Activated T-helper 2 cell treated with anti-CD3 and anti-CD28 coated beads, Interferon-gamma antibody, Interleukin-2, Interleukin-4, amounts not matched to agents 10 μg/mL and 5 μg/mL and 100 μg/mL, durations not matched to agents 14 hours and 24 hours and 36 hours (primary cell): Measurements from ENCODE around the gene MUC4. TPM values are rescaled to one million over a fixed set of nuclear protein-coding genes. Genes with fewer than 3 reads are reported as not detected.

Source experiments
- DNase-seq: peaks from one replicate; pipeline ENCODE4 v3.0.0; 2021; ENCODE audit warnings: low spot score
- H3K27ac Mint-ChIP-seq: one replicate; pipeline ENCODE4 v1.8.0; 2021; ENCODE audit warnings: mixed read lengths
- H3K27me3 Mint-ChIP-seq: one replicate; pipeline ENCODE4 v1.8.0; 2021; ENCODE audit warnings: low read depth, mixed read lengths
- H3K36me3 Mint-ChIP-seq: one replicate; pipeline ENCODE4 v1.8.0; 2021; ENCODE audit warnings: low read depth, mixed read lengths
- H3K4me1 Mint-ChIP-seq: one replicate; pipeline ENCODE4 v1.8.0; 2021; ENCODE audit warnings: low read depth, mixed read lengths
- H3K4me3 Mint-ChIP-seq: one replicate; pipeline ENCODE4 v1.8.0; 2021; ENCODE audit warnings: low read depth, mild to moderate bottlenecking, moderate library complexity, mixed read lengths
- H3K9me3 Mint-ChIP-seq: one replicate; pipeline ENCODE4 v1.8.0; 2021; ENCODE audit warnings: mixed read lengths
- intact Hi-C: fragments of 100-400 bp; cut with micrococcal nuclease; formaldehyde crosslinking; loops from one replicate; pipeline ENCODE4 v1.15.1; 2023
- total RNA-seq: library from RNA; stranded (reverse); gene quantifications from 2 replicates; pipeline ENCODE4 v1.2.3, GENCODE V29; 2022

The MUC4 gene
- 1.3 and 1.4 TPM in 2 replicates for total RNA-seq

GRCh38 chr3:195811756-195812155 is at the start of gene MUC4:
TSS of gene MUC4 (minus strand) at chr3:195811929. CDS start at chr3:195811817, 112 bp downstream.
- DNase-seq: no peak
- Mint-ChIP-seq H3K27me3 (peaks cover 6% of the 10 kb centered on the region), H3K36me3 (no peaks in the 10 kb centered on the region), H3K4me1 (peaks cover 3% of the 10 kb centered on the region), H3K9me3 (no peaks in the 10 kb centered on the region), H3K4me3 (no peak within 1 kb of the TSS), H3K27ac (no peak within 1 kb of the TSS)
- intact Hi-C loops: no loop called here

- intact Hi-C loops: no loop called here
- no peak for DNase-seq
- Mint-ChIP-seq H3K4me3 (no peak overlapping the region), H3K27ac (no peak overlapping the region), H3K9me3 (no peaks in the 10 kb centered on the region), H3K36me3 (peaks cover 9% of the 10 kb centered on the region), H3K27me3 (no peaks in the 10 kb centered on the region), H3K4me1 (peaks cover 5% of the 10 kb centered on the region)
Measured at GRCh38 chr3:195860456-195860855, 48.7 kb upstream of the MUC4 start.

DNA sequence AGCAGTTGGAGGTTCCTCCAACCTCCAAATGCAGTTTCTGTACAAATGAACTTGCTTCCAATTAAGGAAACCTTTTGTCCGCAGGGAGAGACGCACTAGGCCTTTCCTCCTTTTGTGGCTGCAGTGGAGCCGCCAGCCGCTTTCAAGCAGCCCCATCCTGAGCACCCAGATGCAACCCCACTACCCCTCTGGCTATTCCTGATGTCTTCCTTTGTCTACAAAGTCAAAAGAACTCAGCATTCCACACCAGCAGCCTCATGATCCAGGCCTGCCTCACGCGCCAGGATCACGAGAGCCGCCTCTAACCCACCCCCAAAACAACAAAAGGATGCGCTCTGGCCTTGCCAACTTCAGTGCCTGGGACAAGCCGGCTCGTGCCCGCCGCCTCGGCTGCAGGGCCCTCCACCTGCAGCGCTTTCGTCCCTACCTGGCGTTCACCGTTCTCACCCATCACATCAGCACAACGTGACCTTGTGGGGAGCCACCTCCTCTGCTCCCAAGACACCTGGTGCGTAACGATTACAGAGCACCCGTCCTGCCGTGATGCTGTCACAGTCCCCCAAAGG is 48.2 kb upstream of the MUC4 start:
- H3K4me3 Mint-ChIP-seq: peak overlapping the region; percentile 66
- peaks cover 5% of the 10 kb centered on the region for H3K4me1 Mint-ChIP-seq
- no peak overlapping the region for H3K27ac Mint-ChIP-seq
- no peaks in the 10 kb centered on the region for H3K27me3 Mint-ChIP-seq
- no peaks in the 10 kb centered on the region for H3K9me3 Mint-ChIP-seq
- H3K36me3 Mint-ChIP-seq: peaks cover 7% of the 10 kb centered on the region
- no peak for DNase-seq
- intact Hi-C loops: loop anchor here (1.0 to 10.0 kb wide), 3 partner anchors 35 to 345 kb away; no protein-coding TSS in a partner anchor

DNA sequence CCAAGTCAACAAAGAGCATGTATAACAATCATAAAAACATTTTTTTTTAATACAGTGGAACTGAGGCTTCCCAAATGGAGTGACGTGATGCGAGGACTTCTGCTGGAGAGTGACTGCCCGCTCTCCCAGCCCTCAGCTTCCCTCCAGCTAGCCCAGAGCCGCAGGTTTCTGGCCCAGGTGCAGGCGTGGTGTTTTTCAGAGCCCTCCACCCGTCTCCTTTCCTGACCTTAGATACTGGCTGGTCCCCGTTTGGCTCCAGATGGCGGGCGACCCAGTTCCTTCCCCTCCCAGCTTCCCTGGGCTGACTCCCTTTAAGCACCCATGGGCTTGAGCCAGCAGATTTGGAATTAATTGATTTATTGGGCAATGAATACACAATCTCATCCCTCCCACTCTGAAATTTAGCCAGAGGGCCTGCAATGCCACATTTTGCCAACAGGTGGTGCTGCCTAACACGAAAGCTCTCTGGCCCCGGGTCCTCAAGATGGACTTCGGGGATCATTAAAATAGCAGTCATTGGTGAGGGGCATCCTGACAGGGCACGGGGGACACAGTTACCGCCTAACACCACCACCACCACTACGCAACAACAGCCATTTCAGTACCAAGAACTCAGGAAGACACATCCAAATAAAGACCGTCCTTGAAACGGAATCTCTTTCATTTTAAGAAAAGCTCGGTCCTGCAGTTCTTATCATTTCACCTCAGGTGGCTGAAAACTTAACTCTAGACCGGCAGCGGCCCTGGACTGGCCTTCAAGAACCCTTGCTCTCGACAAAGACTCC is 47.5 kb upstream of the MUC4 start:
- Mint-ChIP-seq H3K4me3 (peak overlapping the region; percentile 66), H3K27ac (no peak overlapping the region), H3K4me1 (peaks cover 5% of the 10 kb centered on the region)

GRCh38 chr3:195856410-195857084 is 44.8 kb upstream of the MUC4 start:
- no peaks in the 10 kb centered on the region for H3K27me3 Mint-ChIP-seq
- H3K36me3 Mint-ChIP-seq: no peaks in the 10 kb centered on the region
- no peaks in the 10 kb centered on the region for H3K9me3 Mint-ChIP-seq
- H3K4me1 Mint-ChIP-seq: peaks cover 11% of the 10 kb centered on the region
- intact Hi-C loops: loop anchor here (10.0 kb wide), 1 partner anchor 348 kb away; no protein-coding TSS in a partner anchor
- no peak overlapping the region for H3K4me3 Mint-ChIP-seq
- H3K27ac Mint-ChIP-seq: no peak overlapping the region
- DNase-seq: no peak

More for the DNA sequence above, 47.5 kb upstream of the MUC4 start:
- H3K9me3 Mint-ChIP-seq: no peaks in the 10 kb centered on the region
- peak; percentile 69 for DNase-seq
- H3K27me3 Mint-ChIP-seq: no peaks in the 10 kb centered on the region
- intact Hi-C loops: loop anchor here (1.0 to 10.0 kb wide), 3 partner anchors 36 to 346 kb away; no protein-coding TSS in a partner anchor
- peaks cover 7% of the 10 kb centered on the region for H3K36me3 Mint-ChIP-seq

GRCh38 chr3:195855471-195856409 is 44.0 kb upstream of the MUC4 start:
- intact Hi-C loops: loop anchor here (10.0 kb wide), 1 partner anchor 349 kb away; no protein-coding TSS in a partner anchor
- Mint-ChIP-seq H3K27me3 (no peaks in the 10 kb centered on the region), H3K4me1 (peaks cover 15% of the 10 kb centered on the region), H3K36me3 (no peaks in the 10 kb centered on the region), H3K9me3 (no peaks in the 10 kb centered on the region), H3K27ac (no peak overlapping the region), H3K4me3 (no peak overlapping the region)
- DNase-seq: no peak

GRCh38 chr3:195854628-195855294 is 43.0 kb upstream of the MUC4 start:
- Mint-ChIP-seq H3K27ac (no peak overlapping the region), H3K27me3 (no peaks in the 10 kb centered on the region), H3K36me3 (no peaks in the 10 kb centered on the region), H3K9me3 (no peaks in the 10 kb centered on the region), H3K4me3 (no peak overlapping the region), H3K4me1 (peaks cover 17% of the 10 kb centered on the region)
- intact Hi-C loops: loop anchor here (5.0 to 10.0 kb wide), 2 partner anchors 197 to 350 kb away; no protein-coding TSS in a partner anchor
- DNase-seq: no peak

DNA sequence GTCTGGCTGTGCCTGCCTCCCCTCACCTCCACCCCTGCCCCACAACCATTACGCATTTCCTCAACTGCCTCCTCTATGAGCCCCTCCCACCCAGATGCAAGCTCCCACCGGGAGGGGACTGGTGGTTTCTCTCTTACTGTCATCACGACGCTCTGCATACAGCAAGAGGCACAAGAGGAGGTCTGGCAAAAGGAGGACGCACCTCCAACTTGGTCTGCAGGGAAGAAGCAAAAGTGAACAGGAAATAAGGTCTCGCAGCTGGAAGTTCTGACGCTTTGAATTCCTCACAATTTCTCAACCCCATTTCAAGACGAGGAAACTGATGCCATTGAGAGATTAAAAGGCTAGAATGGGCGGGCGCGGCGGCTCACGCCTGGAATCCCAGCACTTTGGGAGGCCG is 42.3 kb upstream of the MUC4 start:
- intact Hi-C loops: loop anchor here (5.0 to 10.0 kb wide), 2 partner anchors 197 to 351 kb away; no protein-coding TSS in a partner anchor
- peaks cover 14% of the 10 kb centered on the region for H3K4me1 Mint-ChIP-seq
- DNase-seq: no peak
- no peak overlapping the region for H3K4me3 Mint-ChIP-seq
- H3K36me3 Mint-ChIP-seq: no peaks in the 10 kb centered on the region
- no peaks in the 10 kb centered on the region for H3K27me3 Mint-ChIP-seq
- H3K9me3 Mint-ChIP-seq: no peaks in the 10 kb centered on the region
- H3K27ac Mint-ChIP-seq: no peak overlapping the region

GRCh38 chr3:195853036-195853435 is 41.3 kb upstream of the MUC4 start:
- Mint-ChIP-seq H3K4me3 (no peak overlapping the region), H3K4me1 (peaks cover 14% of the 10 kb centered on the region), H3K36me3 (no peaks in the 10 kb centered on the region), H3K27me3 (no peaks in the 10 kb centered on the region), H3K27ac (no peak overlapping the region), H3K9me3 (no peaks in the 10 kb centered on the region)
- no peak for DNase-seq
- intact Hi-C loops: loop anchor here (5.0 to 10.0 kb wide), 2 partner anchors 196 to 352 kb away; no protein-coding TSS in a partner anchor

- intact Hi-C loops: loop anchor here (2.0 to 10.0 kb wide), 3 partner anchors 194 to 354 kb away; no protein-coding TSS in a partner anchor
- Mint-ChIP-seq H3K4me1 (peaks cover 14% of the 10 kb centered on the region), H3K9me3 (no peaks in the 10 kb centered on the region), H3K27me3 (no peaks in the 10 kb centered on the region), H3K36me3 (no peaks in the 10 kb centered on the region), H3K27ac (no peak overlapping the region), H3K4me3 (no peak overlapping the region)
- DNase-seq: peak; percentile 82
Measured at GRCh38 chr3:195850857-195851543, 39.3 kb upstream of the MUC4 start.
